Regular cardiac myocyte (primary cell): ENCODE measurements around the gene RREB1. TPM values are rescaled to one million over a fixed set of nuclear protein-coding genes. Genes with fewer than 3 reads are reported as not detected.

Experiments
- total RNA-seq: library from RNA; depleted of rRNA; stranded (reverse); fragments of >200 nt; gene quantifications from 2 replicates; pipeline ENCODE4 v1.2.3, GENCODE V29; 2014

RREB1 gene
- 9.6 and 17.8 TPM in 2 replicates for total RNA-seq

DNA sequence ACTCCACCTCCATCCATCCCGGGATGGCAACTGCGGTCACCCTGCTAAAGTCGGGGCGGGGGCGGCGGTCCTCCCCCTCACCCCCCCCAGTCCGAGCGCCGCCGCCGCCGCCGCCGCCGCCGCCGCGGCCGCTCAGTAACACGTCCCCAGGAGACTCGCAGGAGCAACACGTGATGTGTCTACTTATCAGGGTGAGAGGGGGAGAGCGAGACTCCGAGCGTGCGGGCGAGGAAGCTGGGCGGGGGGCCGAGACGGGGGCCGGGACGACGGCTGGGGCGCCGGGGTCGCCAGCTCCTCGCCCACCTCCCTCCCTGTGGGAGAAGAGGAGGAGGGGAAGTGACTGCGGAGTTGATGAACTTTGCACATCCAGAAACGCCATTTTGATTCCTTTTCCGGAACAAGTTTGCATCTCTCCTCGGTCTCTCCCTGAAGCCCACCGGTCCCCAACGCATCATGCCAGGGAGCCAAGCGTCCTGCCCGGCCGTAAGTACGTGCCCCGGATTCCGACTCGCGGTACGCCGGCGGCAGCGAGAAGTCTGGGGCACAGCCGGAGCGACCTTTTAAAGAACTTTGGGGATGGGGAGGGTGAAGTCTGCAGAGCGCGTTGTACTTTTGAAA is at the start of gene RREB1:
Gene RREB1, plus strand, starts transcription at position 384 of the 618 bp plus-strand sequence. CDS start 73,951 bp downstream, outside the sequence.

Other genes with a start within 250 kb of the RREB1 start
- gene SSR1, start 205.2 kb downstream of the RREB1 start, total RNA-seq = 89.1 and 182 TPM in 2 replicates